ENCODE results near the gene PRKD2. TPM values are rescaled to one million over a fixed set of nuclear protein-coding genes. Genes with fewer than 3 reads are reported as not detected.
"Not testable (repeated sequence)": the region's sequence is repeated elsewhere in the genome, so short reads cannot be mapped to it uniquely, and the experiment has no call there.

The PRKD2 gene
- total RNA-seq = 158 TPM in 2 replicates

GRCh38 chr19:46717034-46717715 is at the start of gene PRKD2:
Gene PRKD2 (minus strand): TSS chr19:46717114. CDS start chr19:46716370, 744 bp downstream.
- intact Hi-C loops (cut with micrococcal nuclease) = loop anchor here (1.0 to 5.0 kb wide), 3 partner anchors 11 to 105 kb away; partner anchors contain the start of gene SLC1A5

- intact Hi-C loops (cut with micrococcal nuclease) = no loop called here
These were observed 47.9 kb upstream of the PRKD2 start for GRCh38 chr19:46764817-46765291.

DNA sequence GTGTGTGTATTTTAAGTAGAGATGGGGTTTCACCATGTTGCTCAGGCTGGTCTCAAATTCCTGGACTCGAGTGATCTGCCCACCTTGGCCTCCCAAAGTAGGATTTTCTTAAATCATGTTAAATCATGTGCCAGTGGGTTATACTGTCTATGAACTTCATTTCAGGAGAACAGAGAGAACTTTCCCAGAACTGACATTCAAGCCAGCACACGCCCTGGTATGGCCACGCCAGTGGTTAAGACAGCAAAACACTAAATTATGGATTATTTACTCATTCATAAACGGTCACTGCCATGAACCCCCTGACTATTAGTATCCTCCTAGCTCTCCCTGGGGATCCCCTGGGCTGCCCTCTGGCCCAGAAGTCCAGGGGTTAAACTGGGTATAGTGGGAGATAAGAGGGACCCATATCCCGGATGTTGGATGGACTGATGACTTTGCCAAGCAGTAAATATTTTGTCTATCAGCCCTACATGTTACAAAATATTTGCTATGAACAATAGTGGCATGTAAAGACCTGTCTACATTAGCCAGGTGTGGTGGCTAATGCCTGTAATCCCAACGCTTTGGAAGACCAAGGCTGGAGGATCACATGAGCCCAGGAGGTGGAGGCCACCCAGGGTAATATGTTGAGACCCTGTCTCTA is 45.5 kb upstream of the PRKD2 start:
- intact Hi-C loops (cut with micrococcal nuclease) = no loop called here

GRCh38 chr19:46761418-46761831 is 44.5 kb upstream of the PRKD2 start:
- intact Hi-C loops (cut with micrococcal nuclease) = no loop called here

- intact Hi-C loops (cut with micrococcal nuclease) = not testable (repeated sequence)
These were observed 44.0 kb upstream of the PRKD2 start for GRCh38 chr19:46760897-46761296.

DNA sequence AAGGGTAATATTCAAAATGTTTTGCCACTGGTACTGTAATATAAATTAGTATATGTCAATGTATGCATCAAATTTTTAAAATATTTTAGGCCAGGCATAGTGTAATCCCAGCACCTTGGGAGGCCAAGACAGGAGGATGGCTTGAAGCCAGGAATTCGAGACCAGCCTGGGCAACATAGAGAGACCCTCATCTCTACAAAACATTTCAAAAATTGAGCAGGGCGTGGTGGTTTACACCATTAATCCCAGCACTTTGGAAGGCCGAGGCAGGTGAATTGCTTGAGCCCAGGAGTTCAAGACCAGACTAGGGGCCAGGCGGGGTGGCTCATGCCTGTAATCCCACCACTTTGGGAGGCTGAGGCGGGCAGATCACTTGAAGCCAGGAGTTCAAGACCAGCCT is 43.4 kb upstream of the PRKD2 start:
- intact Hi-C loops (cut with micrococcal nuclease) = no loop called here

GRCh38 chr19:46759817-46760333 is 43.0 kb upstream of the PRKD2 start:
- intact Hi-C loops (cut with micrococcal nuclease) = no loop called here

- intact Hi-C loops (cut with micrococcal nuclease) = no loop called here
These were observed 42.3 kb upstream of the PRKD2 start for GRCh38 chr19:46759206-46759605.

DNA sequence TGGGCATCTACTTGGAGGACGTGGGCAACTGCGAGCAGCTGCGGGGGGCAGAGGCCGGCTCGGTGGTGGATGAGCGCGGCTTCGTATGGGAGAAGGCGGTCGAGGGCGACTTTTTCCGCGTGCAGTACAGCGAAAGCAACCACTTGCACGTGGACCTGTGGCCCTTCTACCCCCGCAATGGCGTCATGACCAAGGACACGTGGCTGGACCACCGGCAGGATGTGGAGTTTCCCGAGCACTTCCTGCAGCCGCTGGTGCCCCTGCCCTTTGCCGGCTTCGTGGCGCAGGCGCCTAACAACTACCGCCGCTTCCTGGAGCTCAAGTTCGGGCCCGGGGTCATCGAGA is 39.6 kb upstream of the PRKD2 start:
- intact Hi-C loops (cut with micrococcal nuclease) = no loop called here

DNA sequence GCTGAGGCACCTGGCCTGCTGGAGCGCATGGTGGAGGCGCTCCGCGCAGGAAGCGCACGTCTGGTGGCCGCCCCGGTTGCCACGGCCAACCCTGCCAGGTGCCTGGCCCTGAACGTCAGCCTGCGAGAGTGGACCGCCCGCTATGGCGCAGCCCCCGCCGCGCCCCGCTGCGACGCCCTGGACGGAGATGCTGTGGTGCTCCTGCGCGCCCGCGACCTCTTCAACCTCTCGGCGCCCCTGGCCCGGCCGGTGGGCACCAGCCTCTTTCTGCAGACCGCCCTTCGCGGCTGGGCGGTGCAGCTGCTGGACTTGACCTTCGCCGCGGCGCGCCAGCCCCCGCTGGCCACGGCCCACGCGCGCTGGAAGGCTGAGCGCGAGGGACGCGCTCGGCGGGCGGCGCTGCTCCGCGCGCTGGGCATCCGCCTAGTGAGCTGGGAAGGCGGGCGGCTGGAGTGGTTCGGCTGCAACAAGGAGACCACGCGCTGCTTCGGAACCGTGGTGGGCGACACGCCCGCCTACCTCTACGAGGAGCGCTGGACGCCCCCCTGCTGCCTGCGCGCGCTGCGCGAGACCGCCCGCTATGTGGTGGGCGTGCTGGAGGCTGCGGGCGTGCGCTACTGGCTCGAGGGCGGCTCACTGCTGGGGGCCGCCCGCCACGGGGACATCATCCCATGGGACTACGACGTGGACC is 39.1 kb upstream of the PRKD2 start:
- intact Hi-C loops (cut with micrococcal nuclease) = no loop called here

DNA sequence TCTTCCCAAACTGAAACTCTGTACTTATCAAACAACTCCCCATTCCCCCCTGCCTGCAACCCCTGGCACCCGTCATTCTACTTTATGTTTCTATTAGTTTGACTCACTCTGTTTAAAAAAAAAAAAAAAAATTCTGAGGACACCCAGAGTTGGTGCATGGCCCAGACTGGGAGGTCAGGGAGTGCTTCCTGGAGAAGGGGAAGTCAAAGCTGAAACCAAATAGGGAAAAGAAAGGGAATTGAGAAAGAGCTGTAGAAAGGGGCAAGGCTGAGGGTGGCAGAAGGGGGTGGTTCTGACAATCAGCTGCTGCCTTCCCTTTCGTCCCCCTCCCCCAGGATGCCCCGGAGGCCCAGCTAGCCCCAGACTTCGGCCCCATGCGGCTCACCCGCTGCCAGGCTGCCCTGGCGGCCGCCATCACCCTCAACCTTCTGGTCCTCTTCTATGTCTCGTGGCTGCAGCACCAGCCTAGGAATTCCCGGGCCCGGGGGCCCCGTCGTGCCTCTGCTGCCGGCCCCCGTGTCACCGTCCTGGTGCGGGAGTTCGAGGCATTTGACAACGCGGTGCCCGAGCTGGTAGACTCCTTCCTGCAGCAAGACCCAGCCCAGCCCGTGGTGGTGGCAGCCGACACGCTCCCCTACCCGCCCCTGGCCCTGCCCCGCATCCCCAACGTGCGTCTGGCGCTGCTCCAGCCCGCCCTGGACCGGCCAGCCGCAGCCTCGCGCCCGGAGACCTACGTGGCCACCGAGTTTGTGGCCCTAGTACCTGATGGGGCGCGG is 38.4 kb upstream of the PRKD2 start:
- intact Hi-C loops (cut with micrococcal nuclease) = no loop called here

- intact Hi-C loops (cut with micrococcal nuclease) = no loop called here
These were observed 36.7 kb upstream of the PRKD2 start for GRCh38 chr19:46753420-46754155.

GRCh38 chr19:46748325-46749109 is 31.6 kb upstream of the PRKD2 start:
- intact Hi-C loops (cut with micrococcal nuclease) = loop anchor here (5.0 kb wide), 2 partner anchors 36 to 221 kb away; no protein-coding TSS in a partner anchor

DNA sequence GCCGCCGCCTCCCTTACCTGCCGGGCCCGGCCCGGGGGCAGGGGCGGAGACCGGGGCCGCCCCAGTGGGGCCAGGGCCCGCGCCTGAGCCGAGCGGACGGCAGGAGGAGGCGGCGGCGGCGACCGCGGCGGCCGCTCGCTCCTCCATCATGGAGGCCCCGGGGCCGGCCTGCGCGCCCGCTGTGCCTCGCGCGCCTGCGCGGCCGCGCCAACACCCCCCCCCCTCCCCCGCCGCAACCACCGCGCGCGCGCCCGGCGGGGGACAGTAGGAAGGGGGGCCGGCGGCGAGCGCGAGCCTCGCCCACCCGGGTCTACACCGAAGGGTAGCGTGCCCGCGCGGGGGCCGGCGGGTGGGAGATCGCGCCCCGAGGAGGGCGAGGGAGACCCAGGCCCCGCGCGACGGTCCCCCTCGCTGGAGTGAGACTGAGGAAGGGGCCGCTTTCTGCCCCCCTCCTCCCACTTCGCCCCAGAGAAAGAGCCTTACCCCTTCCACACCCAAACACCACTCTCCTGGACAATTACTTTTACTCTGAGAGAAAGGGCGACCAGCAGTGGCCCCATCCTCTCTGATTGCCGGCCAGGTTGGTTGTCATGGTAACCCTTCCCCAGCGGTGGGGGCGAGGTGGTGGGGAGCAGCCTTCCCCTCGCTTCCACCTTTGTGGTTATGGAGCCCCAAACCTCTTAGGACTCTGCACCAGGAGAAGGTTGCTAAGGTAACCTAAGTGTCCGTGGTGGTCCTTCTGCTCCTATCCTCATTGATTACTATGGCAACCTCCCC is 29.6 kb upstream of the PRKD2 start, which contains the start of gene STRN4:
STRN4 (minus strand) TSS at position 170 of the 777 bp plus-strand sequence; CDS start at position 150, 20 bp downstream.
- intact Hi-C loops (cut with micrococcal nuclease) = loop anchor here (5.0 kb wide), 2 partner anchors 34 to 219 kb away; no protein-coding TSS in a partner anchor

DNA sequence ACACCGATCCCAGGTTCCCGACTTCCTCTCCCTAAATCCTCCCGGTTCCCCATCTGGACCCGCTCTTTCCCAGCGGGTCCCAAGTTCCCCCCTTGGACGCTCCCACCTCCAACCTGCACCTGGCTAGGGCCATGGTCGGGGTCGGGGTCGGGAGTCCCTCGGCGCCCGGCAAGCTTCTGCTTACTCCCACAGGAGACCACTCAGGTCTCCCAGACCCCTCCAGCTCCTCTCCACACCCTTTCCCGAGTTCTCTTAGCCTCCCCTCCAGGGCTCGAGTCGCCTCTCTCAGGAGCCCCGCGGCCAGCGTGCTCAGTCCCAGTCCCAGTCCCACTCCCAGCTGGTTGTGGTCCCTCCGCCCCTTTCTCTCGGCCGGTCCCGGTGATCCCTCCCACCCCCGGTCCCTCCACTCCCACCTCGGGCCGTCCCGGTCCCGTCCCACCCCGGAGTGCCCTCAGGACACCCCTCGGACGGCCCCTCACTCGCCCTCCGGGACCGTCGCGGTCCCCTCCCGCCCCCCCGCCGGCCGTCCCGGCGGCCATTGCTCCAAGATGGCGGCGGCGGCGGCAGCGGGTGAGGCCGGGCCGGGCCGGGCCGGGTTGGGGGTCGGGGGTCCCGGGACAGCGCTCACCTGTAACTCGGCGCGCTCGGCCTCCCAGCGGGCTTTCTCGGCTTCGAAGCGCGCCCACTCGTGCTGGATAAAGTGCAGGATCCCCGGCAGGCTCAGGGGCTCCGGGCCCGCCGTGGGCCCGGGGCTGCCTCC is 28.8 kb upstream of the PRKD2 start, which contains the start of gene FKRP:
FKRP (plus strand) TSS at position 537 of the 760 bp plus-strand sequence. CDS start 9,394 bp downstream, outside the sequence.
- intact Hi-C loops (cut with micrococcal nuclease) = loop anchor here (5.0 kb wide), 2 partner anchors 33 to 218 kb away; no protein-coding TSS in a partner anchor

- intact Hi-C loops (cut with micrococcal nuclease) = loop anchor here (5.0 kb wide), 2 partner anchors 33 to 218 kb away; no protein-coding TSS in a partner anchor
These were observed 28.1 kb upstream of the PRKD2 start for GRCh38 chr19:46745030-46745429.

- intact Hi-C loops (cut with micrococcal nuclease) = no loop called here
These were observed 27.2 kb upstream of the PRKD2 start for GRCh38 chr19:46744005-46744691.

Data from T-helper 2 cell treated with Interferon-gamma antibody and Interleukin-4, amounts not matched to agents 100 ng/mL and 5 ng/mL, for 36 hours (primary cell).